ENCODE data around the gene EYA2. TPM values are rescaled to one million over a fixed set of nuclear protein-coding genes. Genes with fewer than 3 reads are reported as not detected.
A peak's percentile ranks its signal among the peaks of the same experiment; 100 is the strongest.

EYA2 gene
- total and polyA plus RNA-seq, 2 experiments from 2014 or later, result 1.4 to 2.0 TPM

- no peaks in the 10 kb centered on the region for H3K9me2 ChIP-seq (replicated peaks; ENCODE audit: insufficient read depth)
- no peaks in the 10 kb centered on the region for H3K79me2 ChIP-seq
- peak overlapping the region; percentile 44 for H3K27ac ChIP-seq
- no peak for TF ChIP-seq EZH2phosphoT487 (IDR thresholded peaks at IDR 0.05; ENCODE audit: low read depth, severe bottlenecking, unreplicated experiment)
- H3K4me1 ChIP-seq (ENCODE audit: insufficient read depth), result no peaks in the 10 kb centered on the region
- no peaks in the 10 kb centered on the region for H3K36me3 ChIP-seq (replicated peaks; ENCODE audit: insufficient read depth, low read depth)
- H2AFZ ChIP-seq, result no peak overlapping the region
- no peaks in the 10 kb centered on the region for H3K27me3 ChIP-seq
- no peak for DNase-seq (ENCODE audit: low spot score)
- no peaks in the 10 kb centered on the region for H3K9me3 ChIP-seq (ENCODE audit: low read depth)
- 85% methylated on average over 5 of the region's 5 CpGs for WGBS (ENCODE audit: low lambda C conversion rate, missing lambda C conversion rate)
- no peak overlapping the region for H3K4me2 ChIP-seq
- H3K4me3 ChIP-seq, result no peak overlapping the region
- H4K20me1 ChIP-seq (ENCODE audit: insufficient read depth, poor library complexity, severe bottlenecking), result no peaks in the 10 kb centered on the region
These were observed 44.9 kb upstream of the EYA2 start for GRCh38 chr20:46849751-46850150.

- no peaks in the 10 kb centered on the region for H3K79me2 ChIP-seq
- WGBS (ENCODE audit: low lambda C conversion rate, missing lambda C conversion rate), result 57% methylated on average over 10 of the region's 10 CpGs
- no peaks in the 10 kb centered on the region for H3K9me2 ChIP-seq (replicated peaks; ENCODE audit: insufficient read depth)
- TF ChIP-seq EZH2phosphoT487 (IDR thresholded peaks at IDR 0.05; ENCODE audit: low read depth, severe bottlenecking, unreplicated experiment), result no peak
- no peak for TF ChIP-seq EZH2 (IDR thresholded peaks at IDR 0.05; ENCODE audit: borderline replicate concordance)
- TF ChIP-seq CTCF (IDR thresholded peaks at IDR 0.05; ENCODE audit: poor library complexity), result no peak
- H3K27ac ChIP-seq, result peak overlapping the region; percentile 44
- no peak overlapping the region for H3K4me3 ChIP-seq
- no peaks in the 10 kb centered on the region for H3K27me3 ChIP-seq
- peak; percentile 28 for DNase-seq (ENCODE audit: low spot score)
- no peaks in the 10 kb centered on the region for H4K20me1 ChIP-seq (ENCODE audit: insufficient read depth, poor library complexity, severe bottlenecking)
- H3K4me1 ChIP-seq (ENCODE audit: insufficient read depth), result no peaks in the 10 kb centered on the region
- H3K36me3 ChIP-seq (replicated peaks; ENCODE audit: insufficient read depth, low read depth), result no peaks in the 10 kb centered on the region
- H3K4me2 ChIP-seq, result no peak overlapping the region
- H2AFZ ChIP-seq, result no peak overlapping the region
- H3K9me3 ChIP-seq (ENCODE audit: low read depth), result no peaks in the 10 kb centered on the region
These were observed 44.2 kb upstream of the EYA2 start for GRCh38 chr20:46850416-46850815.

- no peaks in the 10 kb centered on the region for H3K27me3 ChIP-seq
- no peaks in the 10 kb centered on the region for H4K20me1 ChIP-seq (ENCODE audit: insufficient read depth, poor library complexity, severe bottlenecking)
- TF ChIP-seq EZH2phosphoT487 (IDR thresholded peaks at IDR 0.05; ENCODE audit: low read depth, severe bottlenecking, unreplicated experiment) (no peak), CTCF (IDR thresholded peaks at IDR 0.05; ENCODE audit: poor library complexity) (no peak), EZH2 (IDR thresholded peaks at IDR 0.05; ENCODE audit: borderline replicate concordance) (no peak)
- 70% methylated on average over 7 of the region's 7 CpGs for WGBS (ENCODE audit: low lambda C conversion rate, missing lambda C conversion rate)
- H3K36me3 ChIP-seq (replicated peaks; ENCODE audit: insufficient read depth, low read depth), result no peaks in the 10 kb centered on the region
- H3K27ac ChIP-seq, result peak overlapping the region; percentile 44
- no peaks in the 10 kb centered on the region for H3K79me2 ChIP-seq
- DNase-seq (ENCODE audit: low spot score), result no peak
- H3K9me3 ChIP-seq (ENCODE audit: low read depth), result no peaks in the 10 kb centered on the region
- no peak overlapping the region for H3K4me2 ChIP-seq
- H3K9me2 ChIP-seq (replicated peaks; ENCODE audit: insufficient read depth), result no peaks in the 10 kb centered on the region
- no peak overlapping the region for H2AFZ ChIP-seq
- no peak overlapping the region for H3K4me3 ChIP-seq
- H3K4me1 ChIP-seq (ENCODE audit: insufficient read depth), result no peaks in the 10 kb centered on the region
These were observed 43.7 kb upstream of the EYA2 start for GRCh38 chr20:46850896-46851295.

- no peaks in the 10 kb centered on the region for H3K79me2 ChIP-seq
- no peak overlapping the region for H3K4me3 ChIP-seq
- no peaks in the 10 kb centered on the region for H3K36me3 ChIP-seq (replicated peaks; ENCODE audit: insufficient read depth, low read depth)
- no peaks in the 10 kb centered on the region for H4K20me1 ChIP-seq (ENCODE audit: insufficient read depth, poor library complexity, severe bottlenecking)
- no peak overlapping the region for H2AFZ ChIP-seq
- no peak overlapping the region for H3K27ac ChIP-seq
- H3K9me2 ChIP-seq (replicated peaks; ENCODE audit: insufficient read depth), result no peaks in the 10 kb centered on the region
- TF ChIP-seq CTCF (IDR thresholded peaks at IDR 0.05; ENCODE audit: poor library complexity), result no peak
- no peak for TF ChIP-seq EZH2 (IDR thresholded peaks at IDR 0.05; ENCODE audit: borderline replicate concordance)
- TF ChIP-seq EZH2phosphoT487 (IDR thresholded peaks at IDR 0.05; ENCODE audit: low read depth, severe bottlenecking, unreplicated experiment), result no peak
- no peak for DNase-seq (ENCODE audit: low spot score)
- WGBS (ENCODE audit: low lambda C conversion rate, missing lambda C conversion rate), result 91% methylated on average over 4 of the region's 4 CpGs
- H3K4me2 ChIP-seq, result no peak overlapping the region
- H3K27me3 ChIP-seq, result no peaks in the 10 kb centered on the region
- H3K9me3 ChIP-seq (ENCODE audit: low read depth), result no peaks in the 10 kb centered on the region
- no peaks in the 10 kb centered on the region for H3K4me1 ChIP-seq (ENCODE audit: insufficient read depth)
These were observed 42.9 kb upstream of the EYA2 start for GRCh38 chr20:46851746-46852145.

Measured in hepatocyte (in vitro differentiated cells).